Smooth muscle cell of the pulmonary artery (primary cell): ENCODE results near the gene POU1F1. TPM values are rescaled to one million over a fixed set of nuclear protein-coding genes. Genes with fewer than 3 reads are reported as not detected.

Experiments
- total RNA-seq: library from RNA; depleted of rRNA; stranded (reverse); fragments of >200 nt; gene quantifications from 2 replicates; pipeline ENCODE4 v1.2.3, GENCODE V29; 2014

Gene POU1F1, protein sequence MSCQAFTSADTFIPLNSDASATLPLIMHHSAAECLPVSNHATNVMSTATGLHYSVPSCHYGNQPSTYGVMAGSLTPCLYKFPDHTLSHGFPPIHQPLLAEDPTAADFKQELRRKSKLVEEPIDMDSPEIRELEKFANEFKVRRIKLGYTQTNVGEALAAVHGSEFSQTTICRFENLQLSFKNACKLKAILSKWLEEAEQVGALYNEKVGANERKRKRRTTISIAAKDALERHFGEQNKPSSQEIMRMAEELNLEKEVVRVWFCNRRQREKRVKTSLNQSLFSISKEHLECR
- not detected in 2 replicates for total RNA-seq

GRCh38 chr3:87276484-87276883 is at the start of gene POU1F1:
POU1F1 (minus strand) TSS chr3:87276584; CDS start chr3:87276462, 122 bp downstream.

DNA sequence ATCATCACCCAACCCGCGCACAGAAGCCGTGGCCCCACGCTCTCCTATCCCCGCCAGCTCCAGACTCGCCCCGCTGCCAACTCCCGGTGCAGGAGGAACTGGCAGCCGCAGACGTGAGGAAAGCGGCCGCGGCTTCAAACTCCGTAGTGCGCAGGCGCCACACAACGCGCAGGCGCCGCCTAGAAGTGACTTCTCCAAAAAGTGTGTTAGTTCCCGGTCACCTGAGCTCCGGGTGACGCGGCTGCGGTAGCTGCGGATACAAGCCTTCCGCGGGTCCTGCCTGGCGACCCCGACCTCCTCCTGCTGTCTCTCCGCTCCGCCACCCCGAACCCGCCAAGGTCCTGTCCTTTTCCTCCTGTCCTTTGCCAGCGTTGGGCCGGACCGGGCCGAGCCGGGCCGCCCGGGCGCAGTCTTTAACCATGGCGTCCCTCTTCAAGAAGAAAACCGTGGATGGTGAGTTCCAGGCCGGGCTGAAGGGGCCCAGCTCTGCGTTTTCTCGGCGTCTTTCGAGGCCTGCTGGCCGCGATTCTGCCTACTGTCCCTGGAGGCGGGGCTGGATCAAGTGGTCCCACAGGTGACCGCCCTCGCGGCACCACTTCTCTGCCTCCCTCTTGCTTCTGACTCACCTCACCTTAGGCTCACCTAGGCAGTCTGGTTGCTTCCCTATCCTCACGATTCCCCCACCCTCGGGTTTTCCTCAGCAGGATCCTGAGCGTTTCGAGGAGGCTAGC is 49.1 kb downstream of the POU1F1 start, which contains the start of gene CHMP2B:
TSS of gene CHMP2B (plus strand) at position 206 of the 731 bp plus-strand sequence. CDS start at position 420, 214 bp downstream.

Other genes starting within 250 kb of the POU1F1 start
- gene CHMP2B, start 49.3 kb downstream of the POU1F1 start, total RNA-seq = 20.6 and 27.8 TPM in 2 replicates